Ovary (tissue), 3 donors: ENCODE results near the gene PAX6.

Experiments
- CTCF ChIP-seq, 3 donors: fragments of 450-650 bp in 2 of 3; fragments of 200-600 bp in 1 of 3; IDR thresholded peaks; one replicate each; pipeline versions ENCODE4 v1.5.1 to v1.8.0; 2016 to 2022; ENCODE audit warnings: antibody characterized with exemption in 3 of 3, mild to moderate bottlenecking in 1 of 3
- EP300 ChIP-seq: sonication (generic); formaldehyde crosslinking; IDR thresholded peaks from one replicate; pipeline ENCODE4 v1.6.1; 2017; ENCODE audit warnings: antibody characterized with exemption
- POLR2A ChIP-seq: fragments of 450-650 bp; IDR thresholded peaks from one replicate; pipeline ENCODE4 v1.6.1; 2017; ENCODE audit warnings: antibody characterized with exemption, mild to moderate bottlenecking, moderate library complexity
- donor health status: DM: no; HTN: no; CAD: no.

- no peak for TF ChIP-seq POLR2A
- no peak for TF ChIP-seq CTCF (IDR thresholded peaks at IDR 0.05)
- no peak for TF ChIP-seq EP300
Observed at GRCh38 chr11:31780078-31780477, 31.0 kb downstream of the PAX6 start.
